Activated CD4-positive, alpha-beta T cell treated with anti-CD3 and anti-CD28 coated beads for 4 hours (primary cell): Measurements from ENCODE around the gene IL9R.
"Not testable (repeated sequence)": the region's sequence is repeated elsewhere in the genome, so short reads cannot be mapped to it uniquely, and the experiment has no call there.

ENCODE experiments used
- DNase-seq, 2 donors: peaks; one replicate each; pipeline ENCODE4 v3.0.0-alpha.2; 2020

Gene IL9R

DNA sequence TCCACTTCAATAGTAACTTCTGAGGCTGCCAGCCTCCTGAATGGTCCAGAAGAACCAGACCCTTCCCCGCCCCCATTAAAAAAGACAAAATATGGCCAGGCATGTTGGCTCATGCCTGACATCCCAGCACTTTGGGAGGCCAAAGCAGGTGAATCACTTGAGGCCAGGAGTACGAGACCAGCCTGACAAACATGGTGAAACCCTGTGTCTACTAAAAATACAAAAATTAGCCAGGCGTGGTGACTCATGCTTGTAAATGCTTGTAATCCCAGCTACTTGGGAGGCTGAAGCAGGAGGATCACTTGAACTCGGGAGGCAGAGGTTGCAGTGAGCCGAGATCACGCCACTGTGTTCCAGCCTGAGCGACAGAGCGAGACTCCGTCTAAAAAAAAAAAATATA, 2.3 kb downstream of the IL9R start:
- DNase-seq, result not testable (repeated sequence)

DNA sequence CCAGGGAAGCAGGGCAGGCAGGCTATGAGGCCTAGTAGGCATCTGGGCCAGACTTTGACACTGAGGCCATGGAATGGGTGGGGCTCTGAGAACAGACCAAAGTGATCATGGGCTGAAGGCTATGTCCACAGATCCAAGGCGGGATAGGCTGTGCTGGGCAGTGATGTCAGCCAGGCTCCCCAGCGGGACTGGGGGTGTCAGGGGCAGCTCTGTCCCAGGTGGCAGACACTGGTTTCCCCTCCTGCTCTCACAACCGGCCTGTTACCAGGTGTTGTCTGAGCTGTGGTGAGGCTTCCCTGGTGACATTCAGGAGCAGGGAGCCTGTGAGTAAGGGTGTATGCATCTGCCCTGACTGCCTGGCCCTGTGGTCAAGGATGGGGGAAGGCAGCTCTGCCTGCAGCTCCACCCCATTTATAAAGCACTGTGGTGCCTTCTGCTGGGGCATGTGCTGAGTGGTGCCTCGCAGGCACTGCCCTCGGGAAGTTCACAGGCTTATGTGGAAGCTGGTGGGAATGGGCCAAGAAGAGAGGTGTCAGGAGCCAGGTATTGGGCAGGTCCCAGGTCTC, 2.9 kb downstream of the IL9R start:
- DNase-seq, result no peak

DNA sequence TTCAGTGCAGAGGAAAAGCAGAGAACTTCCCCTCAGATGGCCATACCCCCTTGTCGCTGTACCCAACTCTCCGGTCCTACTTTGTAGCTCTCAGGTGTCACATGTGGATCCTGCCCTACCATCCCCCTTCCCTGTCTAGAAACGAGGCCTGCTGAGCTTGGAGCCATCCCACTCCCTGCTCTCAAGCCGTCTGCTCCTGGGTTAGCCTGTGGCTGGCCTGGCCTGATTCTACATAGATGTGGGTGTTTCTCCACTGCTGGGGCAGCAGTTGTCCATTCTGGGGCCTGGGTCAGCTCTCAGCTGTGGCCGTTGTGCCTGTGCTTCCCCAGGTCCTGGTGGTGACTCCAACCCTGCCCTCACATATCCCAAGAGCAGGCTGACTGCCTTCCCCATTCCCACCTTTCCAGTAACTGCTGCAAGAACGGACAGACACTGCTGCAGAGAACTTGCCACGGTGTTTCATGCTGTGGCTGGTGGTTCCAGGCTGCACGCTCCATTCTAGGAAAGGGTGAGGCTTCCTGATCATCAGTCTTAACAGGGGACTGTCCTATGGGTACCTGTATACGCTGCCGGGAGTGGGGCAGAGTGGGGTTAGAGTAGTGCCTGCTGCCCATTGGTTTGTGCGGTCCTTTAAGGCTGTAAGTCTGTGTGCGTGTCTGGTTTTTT, 3.6 kb downstream of the IL9R start:
- no peak for DNase-seq

DNA sequence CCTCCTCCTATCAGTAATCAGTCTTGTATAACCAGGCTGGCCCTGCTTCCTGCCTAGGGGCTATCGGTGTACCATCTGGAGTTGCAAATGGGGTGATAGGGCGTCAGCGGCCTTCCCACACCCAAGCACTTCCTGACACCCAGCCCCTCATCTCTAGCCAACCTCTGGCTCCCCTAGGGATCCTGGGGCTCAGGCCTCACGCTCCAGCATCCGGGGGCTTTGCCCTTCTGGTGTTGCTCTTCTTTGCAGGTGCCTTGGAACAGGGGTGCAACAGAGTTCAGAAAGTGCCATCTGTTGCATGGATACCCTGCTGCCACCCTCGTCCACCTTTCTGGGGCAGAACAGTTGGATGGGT, 4.1 kb downstream of the IL9R start:
- no peak for DNase-seq

DNA sequence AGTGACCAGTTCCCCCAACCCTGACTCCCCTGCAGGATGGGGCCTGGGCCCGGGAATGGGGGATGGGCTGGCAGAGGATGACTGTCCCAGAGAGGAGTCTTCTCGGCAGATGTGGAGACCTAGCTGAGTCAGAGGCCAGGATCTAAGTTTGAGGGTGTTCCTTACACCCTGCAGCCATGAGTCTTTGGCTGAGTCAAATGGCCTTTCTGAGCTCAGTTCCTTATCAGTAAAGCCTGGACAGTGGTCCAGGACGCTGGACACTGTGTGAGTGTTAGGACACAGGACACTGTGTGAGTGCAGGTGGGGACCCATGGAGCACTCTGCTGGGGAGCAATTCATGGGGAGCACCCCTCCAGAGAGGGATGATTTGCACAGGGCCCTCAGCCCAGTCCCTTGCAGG, 5.0 kb downstream of the IL9R start:
- DNase-seq, result no peak

DNA sequence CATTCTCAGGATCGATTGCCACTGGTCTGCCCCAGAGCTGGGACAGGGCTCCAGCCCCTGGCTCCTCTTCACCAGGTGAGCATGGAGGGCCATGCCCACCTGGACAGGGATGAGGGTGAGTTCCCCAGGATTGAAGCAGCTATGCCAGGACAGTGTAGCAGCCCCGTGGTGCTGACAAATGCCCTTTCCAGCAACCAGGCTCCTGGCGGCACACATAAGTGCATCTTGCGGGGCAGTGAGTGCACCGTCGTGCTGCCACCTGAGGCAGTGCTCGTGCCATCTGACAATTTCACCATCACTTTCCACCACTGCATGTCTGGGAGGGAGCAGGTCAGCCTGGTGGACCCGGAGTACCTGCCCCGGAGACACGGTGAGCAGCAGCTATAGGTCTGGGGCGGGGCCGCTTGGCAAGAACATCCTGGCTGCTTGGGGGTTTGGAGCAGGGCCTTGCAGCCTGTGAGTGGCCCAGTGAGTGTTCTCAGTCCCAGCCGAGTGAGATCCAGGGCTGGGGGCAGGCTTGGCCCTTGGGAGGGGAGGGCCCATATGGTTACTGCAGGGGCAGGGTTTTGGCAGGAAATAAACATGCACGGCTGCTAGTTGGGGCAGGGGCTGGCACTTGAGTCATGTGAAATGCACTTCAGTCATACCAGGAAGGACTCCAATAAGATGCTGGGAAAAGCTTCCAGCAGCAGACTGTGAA, 6.1 kb downstream of the IL9R start:
- no peak for DNase-seq

DNA sequence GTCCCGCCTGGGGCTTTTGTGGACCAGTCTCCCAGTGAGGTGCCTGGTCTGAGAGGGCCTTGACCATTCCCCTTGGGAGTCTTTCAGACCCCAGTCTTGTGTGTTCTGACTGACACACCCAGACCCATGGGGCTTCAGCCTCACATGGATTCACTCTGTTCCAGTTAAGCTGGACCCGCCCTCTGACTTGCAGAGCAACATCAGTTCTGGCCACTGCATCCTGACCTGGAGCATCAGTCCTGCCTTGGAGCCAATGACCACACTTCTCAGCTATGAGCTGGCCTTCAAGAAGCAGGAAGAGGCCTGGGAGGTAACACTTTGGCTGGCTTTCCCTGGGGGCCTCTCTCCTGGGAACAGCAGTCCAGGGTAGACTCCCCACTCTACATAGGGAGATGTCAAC, 6.8 kb downstream of the IL9R start:
- no peak for DNase-seq

DNA sequence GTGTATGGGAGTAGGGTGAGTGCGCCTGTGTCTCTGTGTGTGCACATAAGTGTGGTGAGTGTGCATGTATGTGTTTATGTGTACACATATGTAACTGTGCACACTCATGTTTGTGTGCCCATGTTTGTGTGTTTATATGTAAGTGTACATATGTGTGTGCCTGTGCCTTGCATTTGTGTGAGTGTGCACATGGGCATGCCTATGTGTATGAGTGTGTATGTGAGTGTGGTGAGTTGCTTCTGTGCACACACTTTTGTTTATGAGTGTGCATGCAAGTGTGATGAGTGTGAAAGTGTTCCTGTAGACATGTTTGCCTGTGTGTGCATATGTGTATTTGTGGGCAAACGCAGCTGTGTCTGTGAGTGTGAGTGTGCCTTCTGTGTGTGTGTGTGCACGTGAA, 7.2 kb downstream of the IL9R start:
- DNase-seq, result no peak

DNA sequence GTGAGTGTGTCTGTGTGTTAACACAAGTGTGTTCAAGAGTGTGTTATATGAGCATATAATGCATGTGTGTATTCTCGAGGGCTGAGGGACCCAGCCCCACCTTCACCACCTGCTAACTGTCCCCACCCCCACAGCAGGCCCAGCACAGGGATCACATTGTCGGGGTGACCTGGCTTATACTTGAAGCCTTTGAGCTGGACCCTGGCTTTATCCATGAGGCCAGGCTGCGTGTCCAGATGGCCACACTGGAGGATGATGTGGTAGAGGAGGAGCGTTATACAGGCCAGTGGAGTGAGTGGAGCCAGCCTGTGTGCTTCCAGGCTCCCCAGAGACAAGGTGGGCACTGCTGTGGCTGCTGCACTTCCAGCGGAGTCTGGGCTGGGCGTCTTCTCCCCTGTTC, 7.6 kb downstream of the IL9R start:
- no peak for DNase-seq

DNA sequence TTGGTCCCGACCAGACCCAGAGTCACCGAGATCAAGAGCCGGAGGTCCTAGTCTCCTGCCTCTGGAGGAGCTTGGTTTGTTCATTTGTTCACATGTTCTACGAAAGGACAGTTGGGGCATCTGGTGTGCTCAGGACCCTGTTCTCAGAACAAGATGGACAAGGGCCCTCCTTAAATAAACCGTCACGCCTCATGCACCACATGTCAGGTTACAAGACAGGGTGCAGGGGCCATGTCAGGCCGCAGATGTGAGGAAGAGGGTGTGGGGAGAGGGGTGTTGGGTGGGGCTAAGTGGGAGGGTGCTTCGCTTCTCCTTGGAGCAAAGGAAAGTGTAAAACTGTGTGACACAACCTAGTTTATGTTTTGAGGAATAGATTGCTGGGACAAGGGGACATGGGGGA, 9.0 kb downstream of the IL9R start:
- not testable (repeated sequence) for DNase-seq

DNA sequence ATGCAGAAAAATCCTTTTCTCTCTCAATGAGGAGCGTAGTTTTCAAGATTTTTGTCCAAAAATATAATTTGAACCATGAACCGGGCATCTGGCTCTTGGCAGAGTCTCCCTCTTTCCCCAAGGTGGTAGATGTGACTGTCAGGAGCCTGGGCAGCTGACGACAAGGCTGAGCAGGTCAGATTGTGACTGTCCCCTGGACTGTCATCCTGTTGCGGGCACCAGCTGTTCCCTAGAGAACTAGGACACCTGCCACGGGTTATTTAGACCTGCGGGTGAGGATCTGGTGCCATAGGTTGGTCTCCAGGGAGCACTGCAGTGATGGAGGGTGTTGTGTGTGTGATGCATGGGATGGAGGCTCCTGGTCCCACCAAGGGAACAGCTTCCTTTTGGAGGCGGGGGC, 10.9 kb downstream of the IL9R start:
- not testable (repeated sequence) for DNase-seq

DNA sequence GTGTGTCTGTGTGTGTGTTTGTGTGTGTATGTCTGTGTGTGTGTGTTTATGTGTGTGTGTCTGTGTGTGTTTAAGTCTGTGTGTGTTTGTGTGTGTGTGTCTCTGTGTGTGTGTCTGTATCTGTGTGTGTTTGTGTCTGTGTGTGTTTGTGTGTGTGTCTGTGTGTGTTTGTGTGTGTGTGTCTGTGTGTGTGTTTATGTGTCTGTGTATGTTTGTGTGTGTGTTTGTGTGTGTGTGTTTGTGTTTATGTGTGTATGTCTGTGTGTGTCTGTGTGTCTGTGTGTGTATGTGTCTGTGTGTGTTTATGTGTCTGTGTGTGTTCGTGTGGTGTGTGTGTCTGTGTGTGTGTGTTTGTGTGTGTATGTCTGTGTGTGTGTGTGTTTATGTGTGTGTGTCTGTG, 11.4 kb downstream of the IL9R start:
- no peak for DNase-seq

DNA sequence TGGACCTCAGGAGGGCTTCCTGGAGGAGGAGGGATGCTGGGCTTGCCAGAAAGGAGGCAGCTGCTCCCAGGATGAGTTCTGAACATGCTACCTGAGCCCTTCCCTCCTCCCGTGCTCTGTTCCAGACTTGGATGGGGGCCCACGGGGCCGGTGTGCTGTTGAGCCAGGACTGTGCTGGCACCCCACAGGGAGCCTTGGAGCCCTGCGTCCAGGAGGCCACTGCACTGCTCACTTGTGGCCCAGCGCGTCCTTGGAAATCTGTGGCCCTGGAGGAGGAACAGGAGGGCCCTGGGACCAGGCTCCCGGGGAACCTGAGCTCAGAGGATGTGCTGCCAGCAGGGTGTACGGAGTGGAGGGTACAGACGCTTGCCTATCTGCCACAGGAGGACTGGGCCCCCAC, 12.2 kb downstream of the IL9R start:
- DNase-seq, result not testable (repeated sequence)

DNA sequence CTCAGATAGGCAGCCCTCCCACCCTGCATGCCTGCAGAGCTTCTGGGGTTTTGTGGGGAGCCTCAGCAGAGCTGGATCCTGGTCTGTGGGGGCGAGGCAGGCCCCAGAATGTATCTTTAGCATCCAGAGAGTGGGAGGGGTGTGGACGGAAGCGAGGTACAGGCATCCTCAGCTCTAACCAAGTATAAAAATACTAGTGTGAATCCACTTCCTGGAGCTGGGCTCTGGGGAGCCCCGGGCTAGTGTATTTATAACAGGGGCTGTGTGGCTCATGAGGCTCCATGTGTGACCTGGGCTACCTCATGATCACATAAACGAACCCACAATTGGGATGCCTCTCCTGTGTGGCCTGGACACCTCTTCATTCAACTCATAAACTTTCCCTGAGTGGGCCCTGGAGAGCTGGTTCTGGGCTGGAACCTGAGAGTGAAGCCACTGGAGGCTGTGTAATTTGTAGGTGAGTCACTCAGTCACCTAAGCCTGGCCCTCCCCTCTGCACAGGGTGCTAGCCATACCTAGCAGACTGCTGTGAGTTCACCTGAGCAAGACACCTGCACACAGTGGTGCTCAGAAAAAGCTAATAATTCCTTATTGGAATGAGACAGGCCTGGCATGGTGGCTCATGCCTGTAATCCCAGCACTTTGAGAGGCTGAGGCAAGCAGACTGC, 15.9 kb downstream of the IL9R start:
- not testable (repeated sequence) for DNase-seq

DNA sequence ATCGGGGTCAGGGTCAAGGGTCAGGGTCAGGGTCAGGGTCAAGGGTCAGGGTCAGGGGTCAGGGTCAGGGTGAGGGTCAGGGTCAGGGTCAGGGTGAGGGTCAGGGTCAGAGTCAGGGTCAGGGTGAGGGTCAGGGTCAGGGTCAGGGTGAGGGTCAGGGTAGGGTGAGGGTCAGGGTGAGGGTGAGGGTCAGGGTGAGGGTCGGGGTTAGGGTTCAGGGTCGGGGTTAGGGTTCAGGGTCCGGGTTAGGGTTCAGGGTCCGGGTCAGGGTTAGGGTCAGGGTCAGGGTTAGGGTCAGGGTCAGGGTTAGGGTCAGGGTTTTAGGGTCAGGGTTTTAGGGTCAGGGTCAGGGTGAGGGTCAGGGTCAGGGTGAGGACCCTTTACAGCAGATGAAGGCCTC, 22.4 kb downstream of the IL9R start:
- DNase-seq, result not testable (repeated sequence)

DNA sequence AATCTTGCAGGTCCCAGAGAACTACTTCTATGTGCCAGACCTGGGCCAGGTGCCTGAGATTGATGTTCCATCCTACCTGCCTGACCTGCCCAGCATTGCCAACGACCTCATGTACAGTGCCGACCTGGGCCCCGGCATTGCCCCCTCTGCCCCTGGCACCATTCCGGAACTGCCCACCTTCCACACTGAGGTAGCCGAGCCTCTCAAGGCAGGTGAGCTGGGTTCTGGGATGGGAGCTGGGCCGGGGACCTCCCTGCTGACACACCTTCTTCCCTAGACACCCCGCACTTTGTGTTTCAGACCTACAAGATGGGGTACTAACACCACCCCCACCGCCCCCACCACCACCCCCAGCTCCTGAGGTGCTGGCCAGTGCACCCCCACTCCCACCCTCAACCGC, 25.5 kb downstream of the IL9R start:
- not testable (repeated sequence) for DNase-seq

DNA sequence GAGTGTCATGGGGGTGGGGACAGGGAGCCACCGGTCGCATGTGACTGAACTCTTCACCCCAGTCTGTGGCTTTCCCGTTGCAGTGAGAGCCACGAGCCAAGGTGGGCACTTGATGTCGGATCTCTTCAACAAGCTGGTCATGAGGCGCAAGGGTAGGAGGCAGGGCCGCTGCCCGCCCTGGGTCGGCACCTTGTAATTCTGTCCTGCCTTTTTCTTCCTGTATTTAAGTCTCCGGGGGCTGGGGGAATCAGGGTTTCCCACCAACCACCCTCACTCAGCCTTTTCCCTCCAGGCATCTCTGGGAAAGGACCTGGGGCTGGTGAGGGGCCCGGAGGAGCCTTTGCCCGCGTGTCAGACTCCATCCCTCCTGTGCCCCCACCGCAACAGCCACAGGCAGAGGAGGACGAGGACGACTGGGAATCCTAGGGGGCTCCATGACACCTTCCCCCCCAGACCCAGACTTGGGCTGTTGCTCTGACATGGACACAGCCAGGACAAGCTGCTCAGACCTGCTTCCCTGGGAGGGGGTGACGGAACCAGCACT, 27.5 kb downstream of the IL9R start:
- not testable (repeated sequence) for DNase-seq

DNA sequence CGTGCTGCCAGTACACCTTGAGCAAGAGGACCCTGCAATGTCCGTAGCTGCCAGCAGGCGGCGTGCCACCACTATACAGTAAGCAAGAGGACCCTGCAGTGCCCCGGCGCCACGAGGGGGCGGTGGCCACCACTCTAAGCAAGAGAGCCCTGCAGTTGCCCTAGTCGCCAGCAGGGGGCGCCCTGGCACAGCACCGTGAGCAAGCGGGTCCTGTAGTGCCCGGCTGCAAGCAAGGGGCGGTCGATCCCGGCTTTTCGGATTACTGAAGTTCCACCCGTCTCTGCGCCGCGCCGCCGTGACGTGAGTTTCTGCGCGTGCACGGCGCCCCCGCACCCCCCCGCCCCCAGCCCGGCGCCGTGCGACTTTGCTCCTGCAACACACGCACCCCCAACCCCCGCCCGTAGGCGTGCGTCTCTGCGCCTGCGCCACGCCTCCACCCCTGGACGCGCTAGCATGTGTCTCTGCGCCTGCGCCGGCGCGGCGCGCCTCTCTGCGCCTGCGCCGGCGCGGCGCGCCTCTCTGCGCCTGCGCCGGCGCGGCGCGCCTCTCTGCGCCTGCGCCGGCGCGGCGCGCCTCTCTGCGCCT, 31.2 kb downstream of the IL9R start:
- not testable (repeated sequence) for DNase-seq

DNA sequence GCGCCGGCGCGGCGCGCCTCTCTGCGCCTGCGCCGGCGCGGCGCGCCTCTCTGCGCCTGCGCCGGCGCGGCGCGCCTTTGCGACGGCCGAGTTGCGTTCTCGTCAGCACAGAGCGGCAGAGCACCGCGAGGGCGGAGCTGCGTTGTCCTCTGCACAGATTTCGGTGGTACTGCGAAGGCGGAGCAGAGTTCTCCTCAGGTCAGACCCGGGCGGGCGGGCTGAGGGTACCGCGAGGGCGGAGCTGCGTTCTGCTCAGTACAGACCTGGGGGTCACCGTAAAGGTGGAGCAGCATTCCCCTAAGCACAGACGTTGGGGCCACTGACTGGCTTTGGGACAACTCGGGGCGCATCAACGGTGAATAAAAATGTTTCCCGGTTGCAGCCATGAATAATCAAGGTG, 31.8 kb downstream of the IL9R start:
- not testable (repeated sequence) for DNase-seq

DNA sequence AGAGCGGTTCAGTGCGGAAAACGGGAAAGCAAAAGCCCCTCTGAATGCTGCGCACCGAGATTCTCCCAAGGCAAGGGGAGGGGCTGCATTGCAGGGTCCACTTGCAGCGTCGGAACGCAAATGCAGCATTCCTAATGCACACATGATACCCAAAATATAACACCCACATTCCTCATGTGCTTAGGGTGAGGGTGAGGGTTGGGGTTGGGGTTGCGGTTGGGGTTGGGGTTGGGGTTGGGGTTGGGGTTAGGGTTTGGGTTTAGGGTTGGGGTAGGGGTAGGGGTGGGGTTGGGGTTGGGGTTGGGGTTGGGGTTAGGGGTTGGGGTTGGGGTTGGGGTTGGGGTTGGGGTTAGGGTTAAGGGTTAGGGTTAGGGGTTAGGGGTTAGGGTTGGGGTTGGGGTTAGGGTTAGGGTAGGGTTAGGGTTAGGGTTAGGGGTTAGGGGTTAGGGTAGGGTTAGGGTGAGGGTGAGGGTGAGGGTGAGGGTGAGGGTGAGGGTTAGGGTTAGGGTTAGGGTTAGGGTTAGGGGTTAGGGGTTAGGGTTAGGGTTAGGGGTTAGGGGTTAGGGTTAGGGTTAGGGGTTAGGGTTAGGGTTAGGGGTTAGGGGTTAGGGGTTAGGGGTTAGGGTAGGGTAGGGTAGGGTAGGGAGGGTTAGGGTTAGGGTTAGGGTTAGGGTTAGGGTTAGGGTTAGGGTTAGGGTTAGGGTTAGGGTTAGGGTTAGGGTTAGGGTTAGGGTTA, 32.4 kb downstream of the IL9R start:
- DNase-seq, result not testable (repeated sequence)

DNA sequence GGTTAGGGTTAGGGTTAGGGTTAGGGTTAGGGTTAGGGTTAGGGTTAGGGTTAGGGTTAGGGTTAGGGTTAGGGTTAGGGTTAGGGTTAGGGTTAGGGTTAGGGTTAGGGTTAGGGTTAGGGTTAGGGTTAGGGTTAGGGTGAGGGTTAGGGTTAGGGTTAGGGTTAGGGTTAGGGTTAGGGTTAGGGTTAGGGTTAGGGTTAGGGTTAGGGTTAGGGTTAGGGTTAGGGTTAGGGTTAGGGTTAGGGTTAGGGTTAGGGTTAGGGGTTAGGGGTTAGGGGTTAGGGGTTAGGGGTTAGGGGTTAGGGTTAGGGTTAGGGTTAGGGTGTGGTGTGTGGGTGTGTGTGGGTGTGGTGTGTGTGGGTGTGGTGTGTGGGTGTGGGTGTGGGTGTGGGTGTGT, 33.0 kb downstream of the IL9R start:
- DNase-seq, result peak; percentile 12 to 23
